8988T (cell line): ENCODE data around the gene PDE6B.
"Not testable (repeated sequence)": the region's sequence is repeated elsewhere in the genome, so short reads cannot be mapped to it uniquely, and the experiment has no call there.

Experiments used
- DNase-seq: peaks from one replicate; pipeline ENCODE4 v3.0.0; 2011

The PDE6B gene

GRCh38 chr4:658681-659667 is 33.6 kb downstream of the PDE6B start:
- DNase-seq = no peak

- DNase-seq = no peak
Observed at GRCh38 chr4:659851-660250, 34.5 kb downstream of the PDE6B start.

- DNase-seq = no peak
Observed at GRCh38 chr4:660401-660800, 35.0 kb downstream of the PDE6B start.

- no peak for DNase-seq
Observed at GRCh38 chr4:661231-661630, 35.9 kb downstream of the PDE6B start.

- no peak for DNase-seq
Observed at GRCh38 chr4:661881-662761, 36.7 kb downstream of the PDE6B start.

GRCh38 chr4:663046-663437 is 37.7 kb downstream of the PDE6B start:
- no peak for DNase-seq

- no peak for DNase-seq
Observed at GRCh38 chr4:663438-664428, 38.4 kb downstream of the PDE6B start.

GRCh38 chr4:664713-665231 is 39.4 kb downstream of the PDE6B start:
- DNase-seq = no peak

- no peak for DNase-seq
Observed at GRCh38 chr4:665381-665750, 40.0 kb downstream of the PDE6B start.

GRCh38 chr4:665751-666435 is 40.5 kb downstream of the PDE6B start:
- DNase-seq = no peak

- DNase-seq = no peak
Observed at GRCh38 chr4:666436-666810, 41.0 kb downstream of the PDE6B start.

GRCh38 chr4:666822-667544 is 41.6 kb downstream of the PDE6B start:
- no peak for DNase-seq

GRCh38 chr4:667545-667925 is 42.2 kb downstream of the PDE6B start:
- no peak for DNase-seq

GRCh38 chr4:668219-668618 is 42.8 kb downstream of the PDE6B start:
- DNase-seq = not testable (repeated sequence)

- not testable (repeated sequence) for DNase-seq
Observed at GRCh38 chr4:669806-670559, 44.6 kb downstream of the PDE6B start.

- DNase-seq = no peak
Observed at GRCh38 chr4:671769-672168, 46.4 kb downstream of the PDE6B start.

- DNase-seq = no peak
Observed at GRCh38 chr4:673349-674091, 48.1 kb downstream of the PDE6B start.

GRCh38 chr4:674172-675035 is 49.0 kb downstream of the PDE6B start, which contains the start of the genes ATP5ME and MYL5:
TSS of gene ATP5ME (minus strand) at chr4:674276. CDS start at chr4:674247, 29 bp downstream.
TSS of gene MYL5 (plus strand) at chr4:674542. CDS start at chr4:678027, 3,485 bp downstream.
- DNase-seq = peak; percentile 100
